SH-SY5Y (cell line): ENCODE results near the gene KLF9.

Source experiments
- GATA2 ChIP-seq: IDR thresholded peaks from 2 replicates; pipeline ENCODE4 v1.6.1; 2011; ENCODE audit warnings: mild to moderate bottlenecking, low read depth, low read length
- GATA3 ChIP-seq: IDR thresholded peaks from 2 replicates; pipeline ENCODE4 v1.6.1; 2011; ENCODE audit warnings: low read depth, mild to moderate bottlenecking, low read length, moderate library complexity

- TF ChIP-seq GATA2 (no peak), GATA3 (no peak)
These were observed 12.9 kb upstream of the KLF9 start for GRCh38 chr9:70427161-70427945.
